ENCODE results near the gene MAOB. TPM values are rescaled to one million over a fixed set of nuclear protein-coding genes. Genes with fewer than 3 reads are reported as not detected.

The MAOB gene
- total RNA-seq, 1 experiment from 2014 or later: 1.1 TPM

GRCh38 chrX:43804021-43804420 is 78.2 kb downstream of the MAOB start:
- no peak overlapping the region for H3K18ac ChIP-seq (ENCODE audit: insufficient read length, low read depth, low read length)
- no peaks in the 10 kb centered on the region; the same call in none of the 2 replicates for H3K27me3 Mint-ChIP-seq (ENCODE audit: low read depth)
- no peak overlapping the region for H2BK120ac ChIP-seq (ENCODE audit: low read depth, low read length, poor library complexity, severe bottlenecking)
- H3K4me3 Mint-ChIP-seq: no peak overlapping the region
- H3K27me3 ChIP-seq (ENCODE audit: insufficient read depth, low read length): no peaks in the 10 kb centered on the region
- H2BK5ac ChIP-seq (ENCODE audit: insufficient read length, low read length): no peak overlapping the region
- H3K79me2 ChIP-seq (ENCODE audit: insufficient read depth, low read length): no peaks in the 10 kb centered on the region
- H3K4ac ChIP-seq (ENCODE audit: low read depth, low read length): no peak overlapping the region
- no peak overlapping the region for H4K8ac ChIP-seq (replicated peaks; ENCODE audit: insufficient read length, low read depth, low read length)
- no peak overlapping the region for H2BK12ac ChIP-seq (ENCODE audit: insufficient read length, low read depth, low read length)
- peaks cover 50 to 51% of the 10 kb centered on the region in 2 experiments for H3K9me3 Mint-ChIP-seq
- H3K36me3 Mint-ChIP-seq (ENCODE audit: insufficient read depth in 1 of 3, low read depth in 3 of 3): no peaks in the 10 kb centered on the region; a peak in 1 of 7 replicates
- no peak overlapping the region for H3K56ac ChIP-seq (ENCODE audit: insufficient read length, low read depth, low read length)
- H2AFZ ChIP-seq (ENCODE audit: low read length): no peak overlapping the region
- WGBS (ENCODE audit: extremely low coverage, insufficient read length, low lambda C conversion rate): no CpG with 5 or more reads among the region's 5 CpGs
- no peak overlapping the region for H2AK5ac ChIP-seq (ENCODE audit: insufficient read length, low read length)
- H3K4me2 ChIP-seq (ENCODE audit: insufficient read depth, insufficient read length, low read length): no peak overlapping the region
- H2BK20ac ChIP-seq (ENCODE audit: low read depth, low read length, poor library complexity, severe bottlenecking): no peak overlapping the region
- no peak overlapping the region for H3K9ac ChIP-seq (ENCODE audit: extremely low read depth, insufficient read length, low read length)
- H3K9me3 ChIP-seq (ENCODE audit: control insufficient read depth, low read depth, low read length): peaks cover 18% of the 10 kb centered on the region
- H3K27ac Mint-ChIP-seq: no peak overlapping the region
- H4K5ac ChIP-seq (ENCODE audit: insufficient read length, low read depth, low read length): no peak overlapping the region
- no peak for TF ChIP-seq CTCF (conservative IDR thresholded peaks at IDR 0.05)
- no peak for DNase-seq
- no peaks in the 10 kb centered on the region for H3K4me1 Mint-ChIP-seq
- no peak overlapping the region for H3T11ph ChIP-seq (ENCODE audit: low read length)
- no peaks in the 10 kb centered on the region for H3K23me2 ChIP-seq (ENCODE audit: insufficient read length, low read depth, low read length, poor library complexity, severe bottlenecking)
- H3K14ac ChIP-seq (ENCODE audit: insufficient read depth, low read length): no peak overlapping the region
- no peaks in the 10 kb centered on the region for H3K4me1 ChIP-seq (ENCODE audit: insufficient read depth, low read length)
- H3K23ac ChIP-seq (ENCODE audit: insufficient read length, low read depth, low read length): no peak overlapping the region
- no peak overlapping the region for H2BK15ac ChIP-seq (ENCODE audit: low read depth, low read length)
- H4K91ac ChIP-seq (ENCODE audit: insufficient read length, low read depth, low read length): no peak overlapping the region
- no peaks in the 10 kb centered on the region for H4K20me1 ChIP-seq (ENCODE audit: control insufficient read depth, insufficient read depth, insufficient read length)
- H3K27ac ChIP-seq (ENCODE audit: insufficient read length, low read depth, low read length): no peak overlapping the region
- no peaks in the 10 kb centered on the region for H3K79me1 ChIP-seq (ENCODE audit: insufficient read depth, low read depth, low read length, poor library complexity, severe bottlenecking)
